GM19023 (cell line): ENCODE measurements around the gene PGM2L1.

Experiments used
- ATAC-seq: cut with Tn5 transposase; IDR thresholded peaks from one replicate; pipeline ENCODE4 v1.9.1; 2021; ENCODE audit warnings: mild to moderate bottlenecking, moderate library complexity; ENCODE audit not compliant: unreplicated experiment

PGM2L1 gene

GRCh38 chr11:74307434-74307833 lies 90.8 kb downstream of the PGM2L1 start:
- no peak for ATAC-seq

GRCh38 chr11:74306435-74307175 lies 91.6 kb downstream of the PGM2L1 start:
- no peak for ATAC-seq

DNA sequence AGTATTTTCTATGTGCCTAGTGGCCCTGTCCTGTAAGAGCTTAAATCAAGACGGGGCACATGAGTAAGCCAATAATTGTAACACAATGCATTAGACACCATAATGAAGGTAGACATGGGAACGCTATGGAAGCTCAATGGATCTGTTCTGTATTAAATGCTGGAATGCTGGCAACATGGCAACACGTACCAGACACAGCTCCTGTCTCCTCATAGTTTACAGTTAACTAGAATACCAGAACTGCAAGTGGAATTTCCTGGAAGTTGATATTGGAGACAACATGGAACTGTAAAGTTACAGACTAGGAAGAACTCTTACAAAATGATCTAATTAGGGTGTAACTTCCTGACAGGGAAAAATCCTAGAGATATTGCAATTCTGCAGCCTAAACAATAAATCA lies 99.2 kb downstream of the PGM2L1 start:
- ATAC-seq: no peak

DNA sequence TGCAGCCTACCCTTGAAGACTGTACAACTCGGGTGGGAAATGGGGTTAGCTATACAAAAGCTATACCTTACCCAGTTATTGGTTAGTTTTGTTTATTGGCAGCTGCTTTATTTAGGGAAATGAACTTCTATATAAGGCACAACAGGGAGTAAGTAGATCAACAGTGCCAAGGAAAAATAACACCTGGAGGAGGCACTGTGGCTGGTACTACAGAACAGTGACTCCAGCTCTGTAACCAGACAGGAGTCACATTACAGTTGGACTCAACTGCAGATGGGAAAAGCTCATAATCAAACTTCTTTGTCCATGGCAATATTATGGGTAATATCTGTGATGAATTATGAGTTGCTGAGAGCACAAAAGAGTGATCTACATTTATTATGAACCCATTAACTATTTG lies 100.7 kb downstream of the PGM2L1 start:
- no peak for ATAC-seq

GRCh38 chr11:74288911-74289310 lies 109.3 kb downstream of the PGM2L1 start:
- ATAC-seq: no peak

- ATAC-seq: no peak
Observed at GRCh38 chr11:74288161-74288560, 110.1 kb downstream of the PGM2L1 start.

- no peak for ATAC-seq
Observed at GRCh38 chr11:74284466-74284865, 113.8 kb downstream of the PGM2L1 start.

DNA sequence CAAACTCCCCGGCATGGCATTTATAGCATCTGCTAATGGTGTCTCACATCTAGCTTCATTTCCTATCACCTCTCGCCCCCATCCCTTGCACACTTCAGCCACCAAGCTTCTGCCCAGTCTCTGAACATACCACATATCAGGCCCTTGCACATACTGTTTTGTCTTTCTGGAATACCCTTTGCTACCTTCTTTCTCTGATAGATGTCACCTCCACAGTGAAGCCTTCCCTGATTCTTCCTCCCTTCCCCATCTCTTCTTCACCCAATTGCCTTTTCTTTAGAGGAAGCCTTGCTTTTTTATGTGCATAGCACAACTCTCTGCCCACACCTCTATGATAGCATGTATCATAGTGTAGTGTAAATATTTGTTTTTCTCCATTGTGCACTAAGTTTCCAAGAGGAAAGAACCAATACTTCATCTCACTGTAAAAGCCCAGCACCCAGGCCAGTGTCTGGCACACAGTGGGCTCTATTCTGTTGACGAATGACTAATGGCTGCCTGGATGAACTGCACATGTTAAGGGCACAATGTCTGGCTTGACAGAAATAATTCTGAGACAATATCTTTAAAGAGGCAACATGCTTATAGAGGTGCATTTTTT lies 114.6 kb downstream of the PGM2L1 start:
- no peak for ATAC-seq

DNA sequence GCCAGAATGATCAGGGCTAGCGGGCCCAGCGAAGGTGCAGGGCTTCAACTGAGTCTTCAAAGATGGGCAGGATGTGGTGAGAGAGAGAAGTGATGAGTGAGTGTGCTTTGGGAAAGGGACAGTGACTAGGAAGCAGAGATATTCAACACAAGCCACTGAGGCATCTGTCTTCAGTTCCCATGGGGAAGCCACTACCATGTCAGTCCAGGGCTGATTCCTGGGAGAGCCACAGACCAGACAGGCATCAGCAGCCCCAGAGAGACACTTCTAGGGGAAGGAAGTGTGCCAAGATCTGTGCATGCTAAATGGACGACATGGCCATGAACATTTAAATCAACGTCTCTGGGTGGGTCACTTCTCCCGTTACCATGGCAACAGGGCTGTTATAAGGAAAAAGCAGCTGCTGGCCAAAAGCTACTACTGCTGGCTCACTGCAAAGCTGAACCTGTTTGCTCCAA lies 115.3 kb downstream of the PGM2L1 start:
- ATAC-seq: no peak

DNA sequence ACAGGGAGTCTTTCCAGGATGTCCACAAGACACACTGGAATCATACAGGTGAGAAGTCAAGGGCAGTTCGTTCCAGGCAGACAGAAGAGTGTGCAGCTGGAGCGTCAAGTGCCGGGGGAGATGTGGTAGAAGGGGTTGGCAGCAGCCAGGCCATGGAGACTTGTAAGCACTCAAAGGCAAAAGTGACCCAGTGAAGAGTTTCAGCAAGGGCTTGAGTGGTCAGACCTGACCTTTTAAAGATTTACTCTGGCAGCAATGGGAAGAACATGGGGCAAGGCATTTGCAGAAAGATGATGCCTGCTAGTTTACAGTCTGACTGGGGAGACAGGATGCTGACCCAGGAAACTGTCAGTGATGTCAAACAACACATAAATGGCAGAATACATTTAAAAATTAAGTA lies 115.8 kb downstream of the PGM2L1 start:
- ATAC-seq: no peak

DNA sequence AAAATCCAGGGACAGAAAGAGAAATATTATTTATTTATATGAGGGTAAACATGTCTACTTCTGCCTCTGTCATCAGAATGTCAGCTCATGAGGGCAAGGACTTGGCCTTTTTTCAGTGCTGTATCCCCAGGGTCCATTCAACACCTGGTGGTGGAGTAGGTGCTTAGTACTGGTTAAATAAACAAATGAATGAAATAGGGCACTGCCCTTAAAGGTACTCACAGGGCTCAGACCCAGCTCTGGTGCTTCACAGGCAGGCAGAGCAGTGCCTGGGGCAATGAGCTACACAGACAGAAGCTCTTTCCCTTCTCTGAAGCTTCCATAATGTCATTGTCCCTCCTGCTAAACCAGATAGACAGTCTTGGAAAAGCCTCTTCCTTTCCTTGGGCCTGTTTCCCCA lies 117.7 kb downstream of the PGM2L1 start:
- no peak for ATAC-seq
